GM12864 (cell line): ENCODE results near the gene SYCP2.

ENCODE experiments used
- DNase-seq: peaks from one replicate; pipeline ENCODE4 v3.0.0-alpha.2; 2011; ENCODE audit warnings: low read depth
- H3K4me3 ChIP-seq: 2 replicates; pipeline ENCODE4 v1.5.1; 2011; ENCODE audit warnings: mild to moderate bottlenecking, low read depth, low read length, control low read depth
- CTCF ChIP-seq: IDR thresholded peaks from 2 replicates; pipeline ENCODE4 v1.5.1; 2011; ENCODE audit warnings: low read depth, mild to moderate bottlenecking, moderate library complexity, low read length, control low read depth, inconsistent platforms; ENCODE audit errors: missing control alignments

Gene SYCP2

GRCh38 chr20:59933296-59933848 is at the start of gene SYCP2:
TSS of gene SYCP2 (minus strand) at chr20:59933637. CDS start at chr20:59922413, 11,224 bp downstream.
- no peak for TF ChIP-seq CTCF
- DNase-seq = no peak
- H3K4me3 ChIP-seq = peak within 1 kb of the TSS; percentile 77

GRCh38 chr20:59983076-59983475 is 49.6 kb upstream of the SYCP2 start:
- no peak for DNase-seq
- TF ChIP-seq CTCF = no peak

GRCh38 chr20:59977086-59977485 is 43.6 kb upstream of the SYCP2 start:
- no peak for DNase-seq
- TF ChIP-seq CTCF = no peak
- H3K4me3 ChIP-seq = no peak overlapping the region

More at GRCh38 chr20:59983076-59983475, 49.6 kb upstream of the SYCP2 start:
- no peak overlapping the region for H3K4me3 ChIP-seq

- no peak for DNase-seq
- no peak overlapping the region for H3K4me3 ChIP-seq
- no peak for TF ChIP-seq CTCF
These were observed 42.8 kb upstream of the SYCP2 start for GRCh38 chr20:59976156-59976782.

GRCh38 chr20:59972037-59972801 is 38.8 kb upstream of the SYCP2 start:
- no peak overlapping the region for H3K4me3 ChIP-seq
- TF ChIP-seq CTCF = no peak
- no peak for DNase-seq

- DNase-seq = no peak
- TF ChIP-seq CTCF = no peak
- H3K4me3 ChIP-seq = no peak overlapping the region
These were observed 38.0 kb upstream of the SYCP2 start for GRCh38 chr20:59971428-59971827.
